HG03045 (cell line): Measurements from ENCODE around the gene PLXNB3.
"Not testable (repeated sequence)": the region's sequence is repeated elsewhere in the genome, so short reads cannot be mapped to it uniquely, and the experiment has no call there.

Experiments used
- ATAC-seq: cut with Tn5 transposase; IDR thresholded peaks from one replicate; pipeline ENCODE4 v1.9.1; 2021; ENCODE audit warnings: mild to moderate bottlenecking, moderate library complexity; ENCODE audit not compliant: unreplicated experiment

Gene PLXNB3

GRCh38 chrX:153763989-153764755 is at the start of gene PLXNB3:
Gene PLXNB3, plus strand, starts transcription at chrX:153764249. Its CDS starts 1,287 bp downstream, at chrX:153765536.
- ATAC-seq = no peak

DNA sequence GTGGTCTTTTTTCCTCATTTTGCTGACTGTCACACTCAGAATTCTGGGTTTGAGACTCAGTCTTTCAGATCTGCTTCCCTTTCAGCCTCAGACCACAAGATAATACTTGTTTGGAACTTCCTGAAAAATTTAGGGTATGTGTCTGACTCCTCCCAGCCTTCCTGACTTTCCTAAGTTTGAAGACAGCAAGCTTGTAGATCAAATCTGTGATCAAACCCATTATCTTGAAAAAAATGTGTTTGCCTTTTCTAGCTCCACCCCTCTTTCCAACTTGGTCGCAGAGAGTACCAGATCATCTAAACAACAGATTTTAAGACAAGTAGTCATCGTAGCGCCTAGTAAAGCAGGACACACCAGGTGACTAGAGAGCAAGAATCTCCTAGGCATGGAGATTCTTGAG is 49.8 kb upstream of the PLXNB3 start:
- no peak for ATAC-seq

- no peak for ATAC-seq
These were observed 46.6 kb upstream of the PLXNB3 start for GRCh38 chrX:153717445-153717844.

GRCh38 chrX:153719238-153719637 is 44.8 kb upstream of the PLXNB3 start:
- no peak for ATAC-seq

DNA sequence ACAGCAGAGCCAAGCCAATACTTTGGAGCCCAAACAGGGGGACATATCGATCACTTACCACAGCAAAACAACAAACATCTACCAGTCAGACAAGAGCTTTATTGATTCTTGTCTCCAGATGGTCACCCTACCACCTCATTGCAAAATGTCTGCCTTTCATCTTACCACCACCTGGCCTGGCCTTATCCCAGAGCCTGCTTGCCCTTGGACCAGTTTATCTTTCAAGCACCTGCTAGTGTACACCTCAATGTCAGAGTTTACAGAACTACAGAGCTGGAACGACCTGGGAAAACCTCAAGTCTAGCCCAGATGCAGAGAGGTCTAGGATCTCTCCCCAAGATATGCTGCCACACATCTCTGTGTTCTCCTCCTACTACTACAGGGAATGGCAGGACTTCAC is 44.3 kb upstream of the PLXNB3 start:
- ATAC-seq = no peak

DNA sequence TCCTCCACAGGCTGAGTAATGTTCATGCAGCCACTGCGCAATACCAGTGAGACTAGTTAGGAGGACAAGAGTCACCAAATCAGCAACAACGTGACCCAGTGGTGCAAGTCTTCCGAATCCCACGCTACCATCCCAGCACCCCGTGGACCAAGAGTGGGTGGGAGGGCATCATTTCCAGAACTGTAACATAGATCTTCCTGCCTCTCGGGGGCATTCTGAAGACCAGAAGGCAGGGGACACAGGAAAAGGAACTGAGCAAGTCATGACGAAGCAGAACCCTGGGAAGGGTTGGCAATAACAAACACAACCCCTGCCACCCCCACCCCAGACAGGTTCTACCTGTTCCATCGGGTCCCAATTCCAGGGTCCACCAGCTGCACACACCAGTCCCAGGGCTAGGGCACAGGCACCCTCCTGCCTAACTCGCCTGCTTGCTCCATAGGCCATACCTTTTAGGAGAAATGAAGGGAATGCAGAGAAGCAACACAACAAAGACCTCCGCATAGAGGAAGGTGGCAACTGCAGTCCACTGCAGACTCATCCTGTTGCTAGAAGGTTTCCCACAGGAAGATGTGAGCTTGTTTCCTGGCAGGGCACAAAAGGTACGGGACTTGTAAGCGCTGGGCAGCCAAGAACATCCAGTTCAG is 41.2 kb upstream of the PLXNB3 start:
- ATAC-seq = no peak

GRCh38 chrX:153723351-153724251 is 40.4 kb upstream of the PLXNB3 start:
- peak; percentile 37 for ATAC-seq

DNA sequence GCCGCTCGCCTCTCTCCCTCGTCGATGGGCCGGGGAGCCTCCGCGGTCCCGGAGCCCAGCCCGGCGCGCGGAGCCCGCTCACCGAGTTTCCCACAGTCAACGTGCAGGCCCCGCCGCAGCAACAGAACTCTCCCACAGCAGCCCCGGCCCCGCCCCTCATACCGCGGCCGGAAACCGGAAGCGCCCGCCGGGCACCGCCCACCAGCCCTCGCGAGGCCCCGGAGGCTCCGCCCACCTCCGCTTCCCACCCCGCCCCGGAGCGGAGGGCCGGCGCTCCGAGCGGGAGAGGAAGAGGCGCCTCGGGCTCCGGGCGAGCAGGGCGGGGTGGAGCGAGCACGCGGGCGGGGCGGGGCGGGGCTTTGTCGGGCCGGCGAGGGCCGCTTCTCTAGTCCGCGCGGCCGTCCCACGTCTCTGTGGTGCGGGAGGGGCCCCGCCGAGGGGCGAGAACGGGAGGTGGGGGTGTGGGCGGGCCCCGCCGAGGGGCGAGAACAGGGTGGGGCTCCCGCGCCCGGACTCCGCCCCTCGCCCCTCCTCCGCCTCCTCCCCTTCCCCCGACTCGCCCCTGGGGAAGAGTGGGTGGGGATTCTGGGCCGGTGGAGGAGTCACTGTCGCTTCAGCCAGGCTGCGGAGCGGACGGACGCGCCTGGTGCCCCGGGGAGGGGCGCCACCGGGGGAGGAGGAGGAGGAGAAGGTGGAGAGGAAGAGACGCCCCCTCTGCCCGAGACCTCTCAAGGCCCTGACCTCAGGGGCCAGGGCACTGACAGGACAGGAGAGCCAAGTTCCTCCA is 39.6 kb upstream of the PLXNB3 start, which contains the start of the genes ABCD1 and BCAP31:
ABCD1 (plus strand) TSS at position 605 of the 787 bp plus-strand sequence. CDS start 411 bp downstream, outside the sequence.
BCAP31 (minus strand) TSS at position 136 of the 787 bp plus-strand sequence. CDS start 1,143 bp downstream, outside the sequence.
- ATAC-seq = peak; percentile 52

GRCh38 chrX:153725039-153725831 is 38.8 kb upstream of the PLXNB3 start:
- ATAC-seq = peak; percentile 6

DNA sequence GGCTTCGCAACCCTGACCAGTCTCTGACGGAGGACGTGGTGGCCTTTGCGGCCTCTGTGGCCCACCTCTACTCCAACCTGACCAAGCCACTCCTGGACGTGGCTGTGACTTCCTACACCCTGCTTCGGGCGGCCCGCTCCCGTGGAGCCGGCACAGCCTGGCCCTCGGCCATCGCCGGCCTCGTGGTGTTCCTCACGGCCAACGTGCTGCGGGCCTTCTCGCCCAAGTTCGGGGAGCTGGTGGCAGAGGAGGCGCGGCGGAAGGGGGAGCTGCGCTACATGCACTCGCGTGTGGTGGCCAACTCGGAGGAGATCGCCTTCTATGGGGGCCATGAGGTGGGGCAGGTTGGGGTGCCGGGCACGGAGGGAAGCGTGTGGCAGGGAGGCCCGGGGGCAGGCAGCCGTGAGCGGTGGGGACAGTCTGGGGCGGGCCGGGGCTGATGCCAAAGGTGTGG is 38.2 kb upstream of the PLXNB3 start:
- no peak for ATAC-seq

GRCh38 chrX:153726286-153727122 is 37.5 kb upstream of the PLXNB3 start:
- ATAC-seq = peak; percentile 42

DNA sequence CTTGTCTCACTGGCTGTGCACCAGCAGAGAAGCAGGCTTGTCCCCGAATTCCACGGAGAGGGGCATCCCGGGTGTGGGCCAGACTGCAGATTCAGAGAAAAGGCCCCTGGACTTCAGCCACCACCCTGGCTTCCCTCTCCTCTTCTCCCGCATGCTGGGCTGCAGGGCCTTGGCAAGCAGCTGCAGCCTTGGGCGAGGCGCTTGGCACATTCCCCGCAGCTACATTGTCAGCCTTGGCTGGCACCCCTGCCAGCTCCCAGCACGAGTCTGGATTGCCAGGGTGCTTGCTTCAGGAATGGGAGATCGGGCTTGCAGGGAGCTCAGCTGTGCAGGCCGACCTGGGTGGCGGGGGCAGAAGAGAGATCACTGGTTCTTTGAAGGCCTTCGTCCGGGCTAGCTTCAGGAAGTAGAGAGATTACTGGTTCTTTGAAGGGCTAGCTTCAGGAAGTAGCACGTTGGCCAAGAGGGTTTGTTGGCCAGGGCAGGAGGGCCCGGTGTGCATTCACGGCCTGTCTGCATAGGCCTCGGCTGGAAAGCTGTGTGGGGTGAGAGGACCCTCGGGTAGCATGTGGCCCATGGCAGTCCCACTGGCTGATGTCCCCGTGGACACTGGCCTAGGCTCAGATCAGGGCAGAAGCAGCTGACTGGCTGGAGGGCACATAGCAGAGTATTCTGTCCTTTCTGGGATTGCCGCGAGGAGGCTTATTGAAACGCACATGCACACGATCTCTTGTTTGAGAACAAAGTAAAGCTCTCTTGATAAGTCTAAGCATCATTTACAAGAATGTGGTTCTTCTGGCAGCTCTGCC is 36.7 kb upstream of the PLXNB3 start:
- ATAC-seq = no peak

DNA sequence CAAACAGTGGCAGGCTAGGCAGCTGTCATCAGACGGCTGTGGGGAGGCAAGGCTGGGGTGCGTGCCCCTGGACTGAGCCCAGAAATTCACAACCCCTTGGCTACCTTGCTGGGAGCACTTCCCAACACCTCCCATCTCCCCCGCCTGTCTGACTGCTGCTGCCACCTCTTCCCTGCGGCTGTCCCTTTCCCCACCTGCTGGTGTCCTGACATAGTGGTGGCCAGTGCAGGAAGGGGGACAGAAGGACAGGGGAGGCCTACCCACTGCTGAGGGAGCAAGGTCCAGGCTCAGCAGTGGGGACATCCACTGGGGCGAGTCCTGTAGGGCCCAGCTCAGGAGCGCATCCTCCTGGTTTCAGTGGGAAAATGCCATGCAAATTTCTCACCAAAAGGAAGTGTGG is 36.0 kb upstream of the PLXNB3 start:
- ATAC-seq = no peak

GRCh38 chrX:153728951-153729631 is 35.0 kb upstream of the PLXNB3 start:
- ATAC-seq = no peak

DNA sequence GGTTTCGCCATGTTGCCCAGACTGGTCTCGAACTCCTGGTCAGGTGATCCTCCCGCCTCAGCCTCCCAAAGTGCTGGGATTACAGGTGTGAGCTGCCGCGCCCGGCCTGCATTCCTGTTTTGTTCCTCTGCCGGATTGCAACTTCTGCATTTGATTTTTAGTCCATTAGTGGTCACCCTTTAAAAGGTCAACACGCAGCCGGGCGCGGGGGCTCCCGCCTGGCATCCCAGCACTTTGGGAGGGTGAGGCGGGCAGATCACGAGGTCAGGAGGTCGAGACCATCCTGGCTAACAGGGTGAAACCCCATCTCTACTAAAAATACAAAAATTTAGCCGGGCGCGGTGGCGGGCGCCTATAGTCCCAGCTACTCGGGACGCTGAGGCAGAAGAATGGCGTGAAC is 33.9 kb upstream of the PLXNB3 start:
- not testable (repeated sequence) for ATAC-seq

GRCh38 chrX:153731117-153731844 is 32.8 kb upstream of the PLXNB3 start:
- ATAC-seq = no peak

DNA sequence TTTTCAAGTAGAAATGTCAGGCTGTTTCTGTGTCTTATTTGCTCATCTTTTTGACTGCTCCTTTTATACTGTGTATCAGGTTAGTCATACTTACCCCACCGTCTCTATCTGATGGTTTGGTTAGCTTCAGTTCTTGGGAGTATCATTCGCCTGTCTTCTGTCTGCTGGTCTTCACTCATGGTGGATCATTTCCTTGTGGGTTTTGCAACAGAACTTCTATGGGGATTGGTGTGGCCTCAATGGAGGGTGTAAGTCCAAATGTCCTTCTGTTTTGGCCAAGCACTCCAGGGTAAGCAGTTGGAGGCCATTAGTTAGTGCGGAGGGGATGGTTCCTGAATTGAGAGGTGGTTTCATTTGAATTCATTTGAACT is 32.2 kb upstream of the PLXNB3 start:
- no peak for ATAC-seq
